H1 (cell line): ENCODE results near the gene SMAGP. TPM values are rescaled to one million over a fixed set of nuclear protein-coding genes. Genes with fewer than 3 reads are reported as not detected.

Experiments used
- ASH2L ChIP-seq: fragments of 200-600, 300-600 bp; sonication (generic); IDR thresholded peaks from one replicate; pipeline ENCODE4 v1.7.1; 2017; ENCODE audit warnings: low read length
- CREB1 ChIP-seq: IDR thresholded peaks from 2 replicates; pipeline ENCODE4 v1.6.1; 2012; ENCODE audit warnings: inconsistent platforms
- EP300 ChIP-seq, 2 experiments: IDR thresholded peaks; 1 replicate in 1 of 2; 2 replicates in 1 of 2; pipeline ENCODE4 v1.6.1; 2011 to 2012; ENCODE audit warnings: low read depth in 2 of 2, low read length in 2 of 2, mild to moderate bottlenecking in 2 of 2, borderline replicate concordance in 1 of 2, inconsistent platforms in 1 of 2, moderate library complexity in 1 of 2
- KDM1A ChIP-seq: fragments of 200-600, 300-600 bp; sonication (generic); IDR thresholded peaks from 2 replicates; pipeline ENCODE4 v1.7.1; 2016; ENCODE audit warnings: mild to moderate bottlenecking, low read length, borderline replicate concordance
- MAFK ChIP-seq: IDR thresholded peaks from 2 replicates; pipeline ENCODE4 v1.6.1; 2012; ENCODE audit warnings: low read depth, mild to moderate bottlenecking, improper control_type of control experiment, low read length
- MAX ChIP-seq: IDR thresholded peaks from 2 replicates; pipeline ENCODE4 v1.6.1; 2012; ENCODE audit warnings: inconsistent platforms
- POU5F1 ChIP-seq: IDR thresholded peaks from 2 replicates; pipeline ENCODE4 v1.6.1; 2011; ENCODE audit warnings: low read depth, mild to moderate bottlenecking, low read length, moderate library complexity
- RFX5 ChIP-seq: IDR thresholded peaks from 2 replicates; pipeline ENCODE4 v1.6.1; 2011; ENCODE audit warnings: low read depth, low read length, improper control_type of control experiment, borderline replicate concordance
- RXRA ChIP-seq: IDR thresholded peaks from 2 replicates; pipeline ENCODE4 v1.6.1; 2011; ENCODE audit warnings: low read depth, mild to moderate bottlenecking, low read length, moderate library complexity; ENCODE audit not compliant: insufficient read depth
- SIN3A ChIP-seq, 2 experiments: IDR thresholded peaks in 1 of 2; conservative IDR thresholded peaks in 1 of 2; 2 replicates each; pipeline ENCODE4 v1.6.1; 2011 to 2012; ENCODE audit warnings: low read length in 2 of 2, improper control_type of control experiment in 1 of 2, low read depth in 1 of 2, mild to moderate bottlenecking in 1 of 2
- polyA plus RNA-seq, 7 experiments: library from polyadenylated mRNA; depleted of rRNA in 3 of 7; stranded (reverse) in 5 of 7; unstranded in 2 of 7; fragments of >200 nt in 5 of 7; fragments of 200-250 nt in 2 of 7; gene quantifications; 1 replicate in 5 of 7; 2 replicates in 1 of 7; 4 replicates in 1 of 7; pipeline versions ENCODE4 v1.2.1 to v1.2.3, GENCODE V29; 2011 to 2013; ENCODE audit warnings: missing spikeins in 2 of 7, mixed read lengths in 2 of 7
- total RNA-seq: library from RNA; stranded (reverse); fragmentation: NEBNext Ultra II Directional; extraction: Animal tissue kit (Norgen Biotek cat#: 25700); gene quantifications from 2 replicates; pipeline ENCODE4 v1.2.1, GENCODE V29; 2021

The SMAGP gene
- total and polyA plus RNA-seq, 2 of the 8 experiments (the other 6 are each of a cell fraction or from before 2014, with no cell fraction given): 9.4 to 12.7 TPM

- TF ChIP-seq RFX5: no peak
- peak; percentile 66 for TF ChIP-seq CREB1
- TF ChIP-seq KDM1A: no peak
- peak; percentile 65; the same call in 1 of the 2 replicates for TF ChIP-seq MAX
- TF ChIP-seq ASH2L: peak; percentile 71
- no peak for TF ChIP-seq MAFK
- peak in 1 of 2 experiments; percentile 34; a peak in 1 of 4 replicates for TF ChIP-seq SIN3A (conservative IDR thresholded peaks at IDR 0.05 in 1 of 2, IDR thresholded peaks at IDR 0.05 in 1 of 2; ENCODE audit: low read depth in 1 of 2, low read length in 2 of 2)
- peak in 1 of 2 experiments; percentile 64; a peak in 1 of 3 replicates for TF ChIP-seq EP300 (IDR thresholded peaks at IDR 0.05; ENCODE audit: borderline replicate concordance in 1 of 2, low read depth in 2 of 2, low read length in 2 of 2)
- TF ChIP-seq POU5F1: peak; percentile 50; the same call in 1 of the 2 replicates
- no peak for TF ChIP-seq RXRA
Observed at GRCh38 chr12:51217968-51218606, 52.1 kb downstream of the SMAGP start, which contains the start of gene POU6F1 (continued).
